ENCODE data around the gene CDKN2B-AS1. TPM values are rescaled to one million over a fixed set of nuclear protein-coding genes. Genes with fewer than 3 reads are reported as not detected.

The CDKN2B-AS1 gene
- total and polyA plus RNA-seq, 12 donors = 0.13 to 2.5 (median 0.74) TPM; not detected in 1

DNA sequence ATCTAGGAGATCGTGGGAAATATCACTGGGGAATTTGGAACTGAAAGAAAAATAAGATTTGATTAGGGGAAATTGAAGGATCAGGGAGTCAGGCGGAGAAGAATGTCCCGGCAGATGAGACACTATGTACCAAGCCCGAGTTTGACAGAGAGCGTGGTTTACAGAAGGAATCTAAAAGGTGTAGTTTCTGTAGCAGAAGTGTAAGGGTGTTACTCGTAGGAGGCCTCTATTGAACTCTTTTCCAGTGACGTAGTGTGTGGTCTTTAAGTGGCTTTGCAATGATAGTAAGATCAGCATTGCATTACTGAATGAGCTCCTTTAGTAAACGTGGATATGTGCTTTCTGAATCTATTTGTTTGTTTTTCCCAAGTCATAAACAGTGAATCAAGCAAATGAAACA is 73.8 kb downstream of the CDKN2B-AS1 start:
- no peak for DNase-seq
- intact Hi-C loops (cut with DNase I) = no loop called here
- H3K9me3 ChIP-seq (replicated peaks in 1 of 3) = no peaks in the 10 kb centered on the region
- no peaks in the 10 kb centered on the region for H3K4me1 ChIP-seq (replicated peaks in 1 of 2)
- H3K27ac ChIP-seq = no peak overlapping the region
- no peak overlapping the region for H3K4me3 ChIP-seq
- no peaks in the 10 kb centered on the region for H3K27me3 ChIP-seq
- H3K36me3 ChIP-seq (replicated peaks in 1 of 2) = no peaks in the 10 kb centered on the region
- WGBS, 4 donors = 77 to 91% (median 85%) methylated on average over 8 of the region's 8 CpGs
- TF ChIP-seq CTCF (IDR thresholded peaks at IDR 0.05) (no peak), POLR2A (IDR thresholded peaks at IDR 0.05) (no peak)

- DNase-seq = no peak
- Histone ChIP-seq H3K36me3 (replicated peaks in 1 of 2) (no peaks in the 10 kb centered on the region), H3K27me3 (no peaks in the 10 kb centered on the region), H3K4me1 (replicated peaks in 1 of 2) (no peaks in the 10 kb centered on the region), H3K27ac (no peak overlapping the region), H3K9me3 (replicated peaks in 1 of 3) (no peaks in the 10 kb centered on the region), H3K4me3 (no peak overlapping the region)
- 81 to 83% (median 83%) methylated on average over 1 of the region's 1 CpG for WGBS, 4 donors
- intact Hi-C loops (cut with DNase I) = no loop called here
- no peak for TF ChIP-seq CTCF (IDR thresholded peaks at IDR 0.05)
- no peak for TF ChIP-seq POLR2A (IDR thresholded peaks at IDR 0.05)
Measured at GRCh38 chr9:22073349-22073748, 78.8 kb downstream of the CDKN2B-AS1 start.

- WGBS, 4 donors = 91 to 95% (median 94%) methylated on average over 3 of the region's 3 CpGs
- H3K27me3 ChIP-seq = no peaks in the 10 kb centered on the region
- DNase-seq = no peak
- H3K36me3 ChIP-seq (replicated peaks in 1 of 2) = no peaks in the 10 kb centered on the region
- H3K27ac ChIP-seq = no peak overlapping the region
- intact Hi-C loops (cut with DNase I) = no loop called here
- H3K4me3 ChIP-seq = no peak overlapping the region
- H3K4me1 ChIP-seq (replicated peaks in 1 of 2) = no peaks in the 10 kb centered on the region
- H3K9me3 ChIP-seq (replicated peaks in 1 of 3) = no peaks in the 10 kb centered on the region
- no peak for TF ChIP-seq CTCF (IDR thresholded peaks at IDR 0.05)
- no peak for TF ChIP-seq POLR2A (IDR thresholded peaks at IDR 0.05)
Measured at GRCh38 chr9:22078081-22078480, 83.5 kb downstream of the CDKN2B-AS1 start.

DNA sequence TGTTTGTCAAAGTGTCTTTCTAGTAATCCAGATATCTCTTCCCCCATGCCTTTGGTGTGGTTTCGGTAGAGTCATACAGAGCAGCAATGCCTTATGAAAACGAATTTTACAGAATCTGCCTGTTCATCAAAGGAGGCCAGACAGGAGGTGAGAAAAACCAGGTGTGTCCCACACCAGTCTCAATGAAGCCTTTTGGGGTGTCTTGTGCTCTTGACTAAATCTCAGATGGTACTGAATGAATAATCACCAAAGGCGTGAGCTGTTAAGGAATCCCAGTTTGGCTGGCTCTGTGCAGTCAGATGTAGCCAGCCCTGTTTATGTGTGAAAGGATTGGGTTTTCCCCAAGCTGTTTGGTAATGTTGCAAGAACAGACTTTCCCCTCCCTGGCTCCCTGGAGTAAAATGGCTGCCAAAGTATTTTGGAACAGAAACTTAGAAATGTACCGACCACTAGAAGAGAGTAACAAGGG is 85.3 kb downstream of the CDKN2B-AS1 start:
- Histone ChIP-seq H3K9me3 (replicated peaks in 1 of 3) (no peaks in the 10 kb centered on the region), H3K36me3 (replicated peaks in 1 of 2) (no peaks in the 10 kb centered on the region), H3K27ac (no peak overlapping the region), H3K4me3 (no peak overlapping the region), H3K4me1 (replicated peaks in 1 of 2) (peaks cover 1 to 7% of the 10 kb centered on the region in 2 donors), H3K27me3 (no peaks in the 10 kb centered on the region)
- peak in 1 of 7 donors; percentile 23 for DNase-seq
- intact Hi-C loops (cut with DNase I) = no loop called here
- WGBS, 4 donors = 72 to 85% (median 79%) methylated on average over 4 of the region's 4 CpGs
- TF ChIP-seq POLR2A (IDR thresholded peaks at IDR 0.05) = no peak
- no peak for TF ChIP-seq CTCF (IDR thresholded peaks at IDR 0.05)
